ENCODE results near the gene FXR1.

Gene FXR1

DNA sequence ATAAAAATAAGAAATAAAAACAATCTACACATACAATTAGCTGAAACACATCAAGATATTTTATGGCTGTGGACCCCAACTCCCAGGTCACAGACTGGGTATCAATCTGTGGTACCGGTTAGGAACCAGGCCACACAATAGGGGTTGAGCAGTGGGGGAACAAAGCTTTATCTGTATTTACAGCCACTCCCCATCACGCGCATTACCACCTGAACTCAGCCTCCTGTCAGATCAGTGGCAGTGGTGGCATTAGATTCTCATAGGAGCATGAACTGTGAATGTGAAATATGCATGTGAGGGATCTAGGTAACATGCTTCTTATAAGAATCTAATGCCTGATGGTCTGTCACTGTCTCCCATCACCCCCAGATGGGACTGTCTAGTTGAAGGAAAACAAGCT lies 94.8 kb downstream of the FXR1 start:
- DNase-seq (ENCODE audit: low spot score), result no peak

DNA sequence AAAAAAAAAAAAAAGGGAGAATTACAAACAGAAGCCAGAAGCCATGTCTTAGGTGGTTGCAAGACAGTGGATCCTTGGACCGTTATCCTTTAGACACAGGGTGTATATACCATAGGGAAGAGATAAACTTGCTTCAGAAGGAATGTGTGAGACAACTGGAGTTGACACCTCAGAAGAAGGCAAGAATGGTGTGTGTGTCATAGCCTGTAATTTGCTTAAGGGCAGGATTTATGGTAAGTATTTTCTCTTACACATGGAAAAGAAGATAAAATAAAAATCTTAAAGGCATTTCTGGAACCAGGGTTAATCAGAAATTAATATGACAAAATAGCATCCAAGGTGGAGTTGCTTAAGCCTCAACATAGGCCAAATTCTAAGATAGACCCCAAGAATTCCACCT lies 96.3 kb downstream of the FXR1 start:
- no peak for DNase-seq (ENCODE audit: low spot score)

DNA sequence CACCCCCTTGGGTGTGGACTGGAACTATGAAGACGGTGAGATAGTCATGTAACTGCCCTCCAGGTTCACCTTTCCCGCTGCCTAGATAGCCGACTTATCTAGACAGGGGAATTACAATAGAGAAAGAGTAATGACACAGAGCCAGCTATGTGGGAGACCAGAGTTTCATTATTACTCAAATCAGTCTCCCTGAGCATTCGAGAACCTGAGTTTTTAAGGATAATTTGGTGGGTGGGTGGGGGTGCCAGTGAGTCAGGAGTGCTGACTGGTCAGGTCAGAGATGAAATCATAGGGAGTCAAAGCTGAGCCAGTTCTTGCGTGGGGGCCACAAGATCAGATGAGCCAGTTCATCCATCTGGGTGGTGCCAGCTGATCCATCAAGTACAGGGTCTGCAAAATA lies 96.8 kb downstream of the FXR1 start:
- no peak for DNase-seq (ENCODE audit: low spot score)

DNA sequence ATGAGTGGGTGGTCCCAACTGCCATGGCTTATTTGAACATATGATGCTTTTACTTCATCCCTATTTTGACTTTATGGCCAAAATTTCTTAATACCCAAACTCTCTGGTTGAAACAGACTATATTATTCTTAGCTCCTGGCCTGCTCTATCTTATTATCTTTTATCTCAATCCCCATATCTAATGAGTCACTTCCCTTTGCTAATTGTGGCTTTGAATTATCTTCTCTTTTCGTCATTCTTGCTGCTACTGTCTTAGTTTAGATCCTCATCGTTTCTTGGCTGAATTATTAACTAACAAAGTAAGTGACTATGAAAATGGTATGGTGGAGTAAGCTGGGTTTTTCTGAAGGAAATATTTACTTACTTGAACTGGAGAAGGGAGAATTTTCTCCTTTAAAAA lies 105.2 kb downstream of the FXR1 start:
- no peak for DNase-seq (ENCODE audit: low spot score)

DNA sequence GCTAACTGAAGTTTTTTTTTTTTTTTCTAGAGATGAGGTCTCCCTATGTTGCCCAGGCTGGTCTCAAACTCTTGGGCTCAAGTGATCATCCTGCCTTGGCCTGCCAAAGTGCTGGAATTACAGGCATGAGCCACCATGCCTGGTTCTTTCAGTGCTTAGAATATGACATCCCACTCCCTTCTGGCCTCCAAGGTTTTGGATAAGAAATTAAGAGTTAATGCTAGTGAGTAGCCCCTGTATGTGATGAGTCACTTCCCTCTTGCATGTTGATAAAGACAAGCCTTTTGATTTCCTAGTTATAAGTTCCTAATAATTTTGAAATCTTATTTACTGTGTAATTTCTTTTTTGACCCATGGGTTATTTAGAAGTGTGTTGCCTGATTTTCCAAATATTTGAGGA lies 112.7 kb downstream of the FXR1 start:
- no peak for DNase-seq (ENCODE audit: low spot score)

DNA sequence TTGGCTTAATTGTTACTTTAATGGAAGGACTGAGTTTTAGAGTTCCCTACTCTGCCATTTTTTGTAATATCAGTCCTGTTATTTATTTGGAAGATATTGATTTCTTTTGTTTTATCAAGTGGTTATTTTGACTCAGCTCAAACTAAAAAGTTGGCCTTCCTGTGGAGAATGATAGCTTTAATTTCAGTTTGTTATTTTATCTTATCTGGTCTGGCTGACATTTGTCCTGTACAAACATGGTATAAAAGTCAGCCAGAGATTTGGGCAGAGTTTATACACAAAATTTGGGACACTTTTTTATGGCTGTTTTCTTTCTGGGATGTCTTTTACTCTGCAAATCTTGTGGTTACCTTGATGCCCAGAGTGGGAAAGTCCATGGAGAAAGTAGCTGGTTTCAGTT lies 118.5 kb downstream of the FXR1 start:
- no peak for DNase-seq (ENCODE audit: low spot score)

All from hepatic stellate cell (primary cell).